Endothelial cell of umbilical vein (primary cell): Measurements from ENCODE around the gene TADA1.

Experiments used
- CTCF ChIP-seq, 2 donors: IDR thresholded peaks; 1 replicate in 1 of 2; 2 replicates in 1 of 2; pipeline ENCODE4 v1.5.1; 2011; ENCODE audit warnings: low read length in 2 of 2, mild to moderate bottlenecking in 2 of 2, moderate library complexity in 2 of 2, control low read depth in 1 of 2, inconsistent platforms in 1 of 2, low read depth in 1 of 2; ENCODE audit not compliant: insufficient read depth in 1 of 2; ENCODE audit errors: extremely low read depth in 1 of 2
- MYC ChIP-seq: IDR thresholded peaks from one replicate; pipeline ENCODE4 v1.6.1; 2011; ENCODE audit warnings: mild to moderate bottlenecking, low read depth, low read length
- POLR2A ChIP-seq: IDR thresholded peaks from 2 replicates; pipeline ENCODE4 v1.6.1; 2012; ENCODE audit warnings: low read depth, mild to moderate bottlenecking, control low read depth, low read length

GRCh38 chr1:166884040-166884642 lies 8.1 kb upstream of the TADA1 start:
- TF ChIP-seq MYC (no peak), CTCF (IDR thresholded peaks at IDR 0.05; ENCODE audit: extremely low read depth in 1 of 2, insufficient read depth in 1 of 2, low read depth in 1 of 2, low read length in 2 of 2) (peak; percentile 34 to 60), POLR2A (no peak)
